Right ventricle myocardium inferior (tissue), 1 donor: ENCODE data around the gene SLC25A46. TPM values are rescaled to one million over a fixed set of nuclear protein-coding genes. Genes with fewer than 3 reads are reported as not detected.

Experiments used
- total RNA-seq: library from RNA; stranded (reverse); fragmentation: NEBNext Ultra II Directional; extraction: Animal tissue kit (Norgen Biotek cat#: 25700); gene quantifications from one replicate; pipeline ENCODE4 v1.2.1, GENCODE V29; 2021
- donor health status: DM: no; HTN: yes; CAD: no; lungs with severe emphysema.

SLC25A46 gene
- total RNA-seq, 1 donor from 2014 or later = 65.4 TPM

Other genes with a start within 250 kb of the SLC25A46 start
- gene TMEM232, start 12.3 kb upstream of the SLC25A46 start, total RNA-seq = 1.4 TPM